Measurements from ENCODE around the gene MYO3B.

Gene MYO3B

GRCh38 chr2:170213651-170214050 is 35.7 kb downstream of the MYO3B start:
- ChIA-PET CTCF (no interaction called here), POLR2A (no interaction called here)
- TF ChIP-seq CTCF (IDR thresholded peaks at IDR 0.05; ENCODE audit: control extremely low read depth, extremely low read depth, low read depth, missing control alignments): no peak
- DNase-seq (ENCODE audit: extremely low spot score): no peak

- DNase-seq (ENCODE audit: extremely low spot score): no peak
- TF ChIP-seq CTCF (IDR thresholded peaks at IDR 0.05; ENCODE audit: control extremely low read depth, extremely low read depth, low read depth, missing control alignments): no peak
- ChIA-PET CTCF (interaction anchor here (1.3 kb wide), 1 partner anchor 10 kb away, joined by 6 read pairs; no protein-coding TSS in a partner anchor), POLR2A (no interaction called here)
Measured at GRCh38 chr2:170214309-170214948, 36.5 kb downstream of the MYO3B start.

GRCh38 chr2:170215021-170215420 is 37.1 kb downstream of the MYO3B start:
- no peak for TF ChIP-seq CTCF (IDR thresholded peaks at IDR 0.05; ENCODE audit: control extremely low read depth, extremely low read depth, low read depth, missing control alignments)
- DNase-seq (ENCODE audit: extremely low spot score): no peak
- POLR2A ChIA-PET: no interaction called here
- CTCF ChIA-PET: interaction anchor here (1.3 to 1.8 kb wide), 2 partner anchors 9 to 10 kb away, joined by 5 to 6 read pairs; no protein-coding TSS in a partner anchor

GRCh38 chr2:170216428-170216827 is 38.5 kb downstream of the MYO3B start:
- TF ChIP-seq CTCF (IDR thresholded peaks at IDR 0.05; ENCODE audit: control extremely low read depth, extremely low read depth, low read depth, missing control alignments): no peak
- ChIA-PET POLR2A (no interaction called here), CTCF (interaction anchor here (1.8 kb wide), 1 partner anchor 12 kb away, joined by 5 read pairs; no protein-coding TSS in a partner anchor)
- DNase-seq (ENCODE audit: extremely low spot score): no peak

- DNase-seq (ENCODE audit: extremely low spot score): no peak
- ChIA-PET POLR2A (no interaction called here), CTCF (interaction anchor here (1.8 kb wide), 1 partner anchor 12 kb away, joined by 5 read pairs; no protein-coding TSS in a partner anchor)
- TF ChIP-seq CTCF (IDR thresholded peaks at IDR 0.05; ENCODE audit: control extremely low read depth, extremely low read depth, low read depth, missing control alignments): no peak
Measured at GRCh38 chr2:170216981-170217380, 39.0 kb downstream of the MYO3B start.

GRCh38 chr2:170217778-170218251 is 39.9 kb downstream of the MYO3B start:
- ChIA-PET POLR2A (no interaction called here), CTCF (interaction anchor here (1.7 kb wide), 1 partner anchor 18 kb away, joined by 4 read pairs; no protein-coding TSS in a partner anchor)
- TF ChIP-seq CTCF (IDR thresholded peaks at IDR 0.05; ENCODE audit: control extremely low read depth, extremely low read depth, low read depth, missing control alignments): no peak
- DNase-seq (ENCODE audit: extremely low spot score): no peak
